Activated effector memory CD4-positive, alpha-beta T cell treated with anti-CD3 and anti-CD28 coated beads, Interleukin-2, amount 50 U/mL, for 16 hours (primary cell): ENCODE measurements around the gene OBSL1.

Experiments
- DNase-seq: peaks from one replicate; pipeline ENCODE4 v3.0.0-alpha.2; 2020

OBSL1 gene

DNA sequence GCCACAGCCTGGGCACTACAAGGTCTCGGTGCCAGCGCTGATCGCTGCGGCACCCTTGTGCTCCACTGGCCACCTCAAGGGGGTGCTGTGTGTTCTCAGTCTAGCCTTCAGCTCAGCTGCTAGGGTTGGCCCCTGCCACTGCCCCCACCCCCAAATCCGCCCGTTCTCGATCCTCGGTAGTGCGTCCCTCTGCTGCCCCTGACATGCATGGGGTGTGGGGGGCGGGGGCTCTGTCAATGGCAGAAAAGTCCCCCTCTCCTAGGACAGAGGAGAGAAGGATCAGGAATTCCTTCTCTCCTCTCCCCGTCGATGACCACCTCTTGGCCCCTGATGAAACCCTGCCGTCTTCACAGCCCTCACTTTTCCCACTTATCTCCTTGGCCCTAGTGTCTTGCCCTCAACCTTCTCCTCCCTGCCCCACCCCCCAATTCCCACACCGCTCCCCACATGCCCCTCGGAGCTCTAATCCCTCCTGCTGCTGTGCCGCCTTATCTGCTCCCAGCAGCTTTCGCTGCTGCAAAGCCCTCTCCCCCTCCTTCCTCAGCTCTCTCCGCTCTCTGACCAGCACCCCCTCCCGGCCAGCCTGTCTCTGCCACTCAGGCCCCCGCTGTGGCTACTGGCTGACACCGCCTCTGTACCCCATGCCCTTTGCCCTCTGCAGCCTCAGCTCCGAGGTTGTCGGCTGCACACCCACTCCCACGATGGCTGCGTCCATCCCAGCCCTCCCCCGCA lies 61.4 kb downstream of the OBSL1 start:
- peak; percentile 80 for DNase-seq

DNA sequence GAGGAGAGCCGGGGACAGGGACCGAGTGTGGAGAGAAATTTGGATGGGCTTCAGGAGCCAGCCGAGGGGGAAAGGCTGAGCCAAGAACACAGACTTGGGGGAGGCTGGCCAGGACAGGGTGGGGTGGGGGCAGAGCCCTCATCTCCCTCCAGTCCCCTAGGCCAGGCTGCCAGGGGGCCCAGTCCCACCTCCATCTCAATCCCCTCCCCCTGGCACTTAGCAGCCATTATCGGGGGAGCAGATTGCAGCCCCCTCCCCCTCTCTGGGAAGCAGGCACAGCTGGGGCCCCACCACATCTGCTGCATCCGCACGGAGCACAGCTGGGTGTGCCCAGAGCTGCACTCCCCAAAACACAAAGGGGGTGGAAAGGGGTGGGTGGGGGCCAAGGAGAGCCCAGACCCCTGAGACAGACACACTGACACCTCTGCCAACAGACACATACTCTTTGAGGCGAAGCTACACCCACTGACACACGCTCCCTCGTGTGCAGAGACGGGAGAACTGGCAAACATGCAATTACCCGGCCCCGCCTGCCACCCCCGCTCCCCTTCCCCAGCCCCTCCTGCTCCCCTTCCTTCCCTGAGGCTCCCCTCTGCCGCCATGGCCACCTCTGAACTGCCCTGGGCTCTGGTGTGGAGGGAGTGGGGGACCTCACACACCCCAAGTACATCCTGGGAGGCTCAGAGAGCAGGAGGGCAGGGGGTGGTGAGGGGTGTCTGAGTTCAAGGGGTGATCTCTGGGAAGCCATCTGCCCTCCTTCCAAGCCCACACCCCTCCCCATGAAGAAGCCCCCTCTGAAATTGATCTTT lies 62.2 kb downstream of the OBSL1 start:
- no peak for DNase-seq

DNA sequence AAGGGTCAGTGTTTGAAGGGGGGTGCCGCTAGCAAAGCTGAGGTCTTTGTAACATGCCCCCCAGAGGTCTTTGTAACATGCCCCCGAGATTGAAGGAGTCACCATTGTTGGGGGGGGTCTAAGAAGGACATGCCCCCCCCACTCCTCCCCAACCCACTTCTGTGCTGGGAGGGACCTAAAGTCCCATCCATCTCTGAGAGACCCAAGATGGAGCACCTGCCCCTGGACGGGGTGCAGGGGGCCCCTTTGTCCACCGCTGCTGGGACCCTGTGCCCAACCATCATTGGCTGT lies 63.0 kb downstream of the OBSL1 start:
- DNase-seq, result no peak

DNA sequence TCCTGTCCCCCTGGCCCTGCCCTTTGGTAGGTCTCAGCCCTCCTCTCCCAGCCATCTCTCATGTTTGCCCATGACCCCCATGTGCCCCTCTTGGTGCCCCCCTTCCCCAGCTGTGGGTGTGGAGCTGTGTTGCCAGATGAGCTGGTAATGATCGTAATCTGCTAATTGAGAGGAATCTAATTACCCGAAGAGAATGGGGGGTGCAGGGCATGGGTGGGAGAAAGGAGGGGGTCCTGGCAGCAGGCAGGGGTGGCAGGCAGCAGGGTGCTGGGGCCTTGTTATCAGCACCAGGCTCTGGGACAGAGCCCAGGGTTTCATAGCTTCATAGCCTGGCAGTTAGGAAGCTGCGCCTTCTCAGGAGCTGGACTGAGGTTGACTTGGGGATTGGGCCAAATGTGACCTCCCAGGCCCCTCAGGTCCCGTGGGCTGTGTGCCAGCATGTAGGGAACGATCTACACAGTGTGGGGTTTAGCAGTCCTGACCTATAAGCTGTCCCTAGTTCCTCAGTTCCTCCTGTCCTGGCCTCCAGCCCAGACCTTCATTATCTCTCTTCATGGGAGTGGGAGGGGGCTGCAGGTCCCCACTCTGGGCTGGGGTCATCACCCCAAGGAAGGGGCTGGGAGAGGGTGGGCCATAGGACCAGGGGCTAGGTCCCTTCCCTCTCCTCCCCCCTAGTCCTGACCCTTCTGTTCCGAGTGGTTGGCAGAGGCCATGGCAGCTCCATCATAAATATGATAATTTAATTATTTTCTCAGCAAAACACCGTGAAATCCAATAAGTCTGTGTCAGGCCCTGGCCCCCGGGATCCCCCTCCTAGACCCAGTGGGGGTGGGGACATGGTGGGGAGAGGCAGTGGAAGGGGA lies 63.5 kb downstream of the OBSL1 start:
- no peak for DNase-seq

DNA sequence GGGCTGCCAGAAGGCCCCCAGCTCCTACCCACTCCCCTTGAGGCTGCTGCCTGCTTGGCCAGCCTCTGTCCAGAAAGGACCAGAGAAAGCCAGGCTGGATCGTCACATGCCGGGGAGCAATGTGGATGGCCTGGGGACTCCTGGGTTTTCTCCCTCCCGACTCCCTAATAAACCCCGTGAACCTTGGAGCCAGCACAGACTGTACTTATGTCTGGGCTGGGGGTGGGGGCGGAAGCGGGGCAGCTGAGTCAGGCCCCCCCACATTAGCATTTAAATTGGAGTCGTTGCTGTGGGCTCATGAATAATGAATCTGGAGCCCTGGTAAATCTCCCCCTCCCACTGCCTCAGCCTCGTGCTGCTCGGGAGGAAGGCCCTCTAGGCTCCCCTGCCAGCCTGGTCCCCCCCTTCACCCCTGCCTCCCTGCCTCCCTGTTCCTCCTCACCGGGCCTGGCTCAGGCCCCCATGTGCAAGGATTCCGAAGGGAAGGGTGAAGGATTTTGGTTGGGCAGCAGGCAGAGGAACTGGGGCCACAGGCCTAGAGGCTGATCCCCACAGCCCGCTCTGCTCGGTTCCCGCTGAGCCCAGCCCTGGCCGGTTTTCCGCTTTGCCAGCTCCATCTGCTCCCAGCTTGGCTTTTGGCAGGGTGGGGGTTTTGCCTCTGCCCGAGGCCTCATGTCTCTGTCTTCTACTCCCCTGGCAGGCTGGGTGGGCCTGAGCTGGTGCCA lies 64.4 kb downstream of the OBSL1 start:
- DNase-seq, result no peak

DNA sequence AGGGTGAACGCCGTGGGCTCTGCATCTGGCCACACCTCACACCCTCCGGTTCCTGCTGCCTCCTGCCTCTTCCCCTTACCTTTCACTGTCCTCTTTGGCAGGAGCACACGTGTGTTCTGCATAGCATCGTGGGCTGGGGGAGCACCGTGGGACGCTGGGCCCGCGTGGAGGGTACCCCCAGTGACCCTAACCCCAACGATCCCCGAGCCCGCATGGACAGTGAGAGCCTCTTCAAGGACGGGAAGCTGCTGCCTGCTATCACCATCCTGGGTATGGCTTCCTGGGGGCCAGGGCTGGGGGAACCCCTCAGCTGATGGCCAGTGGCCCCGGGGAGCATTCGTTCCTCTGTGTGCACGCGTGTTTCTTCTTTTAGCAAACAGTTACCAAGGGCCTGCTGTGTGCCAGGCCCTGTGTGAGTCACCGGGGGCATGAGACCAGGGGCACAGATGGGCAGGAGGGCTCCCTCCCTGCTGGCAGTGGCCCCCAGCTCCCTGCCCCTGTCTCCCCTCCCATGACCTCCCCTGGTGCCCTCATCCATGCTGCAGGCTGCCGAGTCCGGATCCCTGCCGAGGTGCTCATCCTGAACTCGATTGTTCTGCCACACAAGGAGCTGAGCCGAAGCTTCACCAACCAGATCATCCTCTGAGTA lies 65.1 kb downstream of the OBSL1 start:
- no peak for DNase-seq

DNA sequence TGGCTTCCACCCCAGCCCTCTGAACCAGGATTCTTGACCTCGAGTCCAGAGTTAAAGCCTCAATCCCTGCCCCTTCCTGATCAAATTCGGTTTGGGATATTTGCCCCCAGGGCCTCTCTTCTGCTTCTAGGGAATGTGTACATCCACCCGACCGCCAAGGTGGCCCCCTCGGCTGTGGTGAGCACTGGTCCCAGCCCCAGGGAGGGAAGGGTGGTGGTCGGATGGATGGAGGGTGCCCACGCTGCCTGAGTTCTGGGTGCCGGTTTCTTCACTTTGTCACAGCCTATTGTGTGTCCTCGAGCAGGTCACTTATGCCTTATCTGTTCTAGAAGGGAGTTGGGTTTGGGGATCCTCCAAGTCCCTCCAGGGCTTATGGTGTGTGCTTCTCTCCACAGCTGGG lies 65.8 kb downstream of the OBSL1 start:
- DNase-seq, result no peak

DNA sequence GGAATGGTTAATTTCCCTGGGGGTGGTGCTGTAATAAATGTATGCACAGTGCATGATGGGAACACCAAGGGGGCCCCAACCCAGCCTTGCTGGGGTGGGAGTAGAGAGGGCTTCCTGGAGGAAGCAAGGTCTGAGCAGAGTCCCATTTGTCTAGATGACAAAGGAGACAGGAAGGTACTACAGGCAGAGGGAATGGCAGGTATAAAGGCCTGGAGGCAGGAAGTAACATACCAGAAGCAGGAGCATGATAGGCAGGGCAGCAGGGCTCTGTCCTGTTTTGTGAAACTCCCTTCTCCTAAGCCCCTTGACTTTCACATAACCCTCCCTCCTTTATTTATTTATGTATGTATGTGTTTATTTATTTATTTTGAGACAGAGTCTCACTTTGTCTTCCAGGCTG lies 68.7 kb downstream of the OBSL1 start:
- DNase-seq, result no peak

DNA sequence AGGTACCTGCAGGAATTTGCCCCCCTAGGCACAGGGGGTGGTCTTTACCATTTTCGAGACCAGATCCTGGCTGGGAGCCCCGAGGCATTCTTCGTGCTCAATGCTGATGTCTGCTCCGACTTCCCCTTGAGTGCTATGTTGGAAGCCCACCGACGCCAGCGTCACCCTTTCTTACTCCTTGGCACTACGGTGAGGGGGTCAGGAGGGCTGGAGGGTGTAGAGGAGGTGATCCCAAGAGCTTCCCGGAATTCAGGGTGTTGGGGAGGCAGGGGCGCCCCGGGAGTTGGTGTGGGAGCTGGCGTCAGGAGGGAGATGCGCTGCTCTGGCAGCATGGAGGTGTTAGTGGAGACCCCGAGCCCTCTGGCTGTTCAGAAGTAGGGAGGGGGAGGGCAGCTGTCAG lies 69.5 kb downstream of the OBSL1 start:
- no peak for DNase-seq
